ENCODE data around the gene MKRN2.

Gene MKRN2

DNA sequence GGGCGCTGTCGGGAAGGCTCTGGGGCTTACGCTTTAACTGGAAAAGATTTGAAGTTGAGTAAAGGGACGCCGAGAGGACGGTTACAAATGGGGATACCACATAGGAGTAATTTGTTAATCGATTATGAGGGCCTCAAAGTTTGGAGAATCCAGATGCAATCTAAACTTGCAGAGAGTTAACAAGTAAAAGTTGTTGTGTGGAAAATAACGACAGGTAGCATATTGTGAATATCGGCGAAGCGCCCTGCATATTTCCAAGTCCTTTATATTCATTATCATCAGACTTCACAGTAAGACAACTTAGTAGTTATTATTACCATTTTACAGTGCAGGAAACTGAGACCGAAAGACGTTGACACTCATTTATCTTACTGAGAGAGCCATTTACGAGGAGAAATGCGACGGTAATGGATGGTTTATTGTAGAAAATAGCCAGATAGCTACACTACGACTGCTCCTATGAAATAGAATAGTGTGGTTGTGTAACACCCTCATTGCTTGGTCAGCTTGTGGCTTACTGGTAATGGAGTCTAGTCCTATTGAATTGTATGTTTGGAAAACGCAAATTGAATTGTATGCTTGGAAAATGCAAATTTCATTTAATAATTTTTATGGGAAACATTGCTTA lies 700 bp downstream of the MKRN2 start:
- no peak for DNase-seq

DNA sequence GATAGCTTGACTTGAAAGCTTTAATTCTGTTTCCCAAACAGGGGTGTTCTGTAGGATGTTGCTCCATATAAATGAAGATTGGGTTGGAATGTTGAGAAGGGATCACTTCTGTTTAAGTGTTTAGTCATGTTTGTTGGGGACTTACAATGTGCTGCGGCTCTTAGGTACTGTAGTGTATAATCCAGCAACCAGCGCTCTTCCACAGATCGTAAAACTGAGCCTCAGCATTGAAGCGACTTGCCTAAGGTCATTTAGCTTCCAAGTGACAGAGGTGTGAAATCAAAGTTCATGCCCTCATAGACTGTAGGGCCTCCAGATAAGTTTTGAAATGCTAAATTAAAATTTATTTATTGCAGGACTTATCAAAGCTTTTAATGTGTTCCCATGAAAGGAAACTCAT lies 1.8 kb downstream of the MKRN2 start:
- DNase-seq = no peak

DNA sequence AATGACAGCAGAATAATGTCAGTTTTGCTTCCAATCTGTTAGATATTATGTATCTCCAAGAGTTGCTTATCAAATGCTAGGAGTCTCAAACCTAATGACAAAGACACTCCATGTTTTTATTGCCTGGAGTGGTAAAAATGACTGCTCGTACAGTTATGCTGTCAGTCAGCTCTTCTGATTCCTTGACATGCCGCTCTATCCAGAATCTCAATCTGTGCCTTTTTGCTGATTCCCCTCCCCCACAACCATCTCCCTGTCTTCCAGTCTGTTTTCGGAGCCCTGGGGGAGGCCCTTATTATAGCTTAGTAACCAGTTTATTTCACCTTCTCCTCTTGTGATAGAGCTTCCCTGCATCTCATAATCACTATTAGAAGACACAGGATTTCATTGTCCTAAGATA lies 2.6 kb downstream of the MKRN2 start:
- DNase-seq = no peak

DNA sequence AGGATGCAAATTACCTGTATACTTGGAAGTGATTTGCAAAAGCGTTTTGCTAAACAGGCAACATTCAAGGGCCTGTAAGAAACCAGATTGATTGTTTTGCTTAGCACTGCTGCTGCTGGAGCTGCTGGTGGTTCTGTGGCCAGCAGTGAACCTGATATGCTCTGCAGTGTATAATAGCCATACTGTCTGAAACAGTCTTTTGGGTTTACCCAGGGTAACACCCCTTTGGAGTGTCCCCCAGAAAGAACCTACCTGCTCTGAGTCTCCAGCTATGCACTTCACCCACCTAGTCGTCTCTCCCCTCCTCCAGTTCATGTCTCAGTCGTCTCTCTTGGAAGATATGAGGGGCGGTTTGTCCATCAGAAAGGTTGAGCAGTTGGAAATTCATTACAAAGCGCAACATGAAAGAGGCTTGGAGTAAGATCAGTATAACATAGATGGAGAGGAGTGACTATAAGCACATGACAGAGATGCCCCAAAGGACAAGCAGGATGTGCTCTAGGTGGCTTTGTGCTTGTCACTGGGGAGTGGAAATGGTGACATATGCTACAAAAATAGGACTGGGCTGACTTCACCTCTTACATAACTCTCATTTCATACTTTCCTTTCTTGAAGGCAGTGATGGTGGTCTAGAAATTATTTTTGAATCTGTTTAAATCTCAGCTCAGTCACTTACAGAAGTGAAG lies 3.8 kb downstream of the MKRN2 start:
- no peak for DNase-seq

DNA sequence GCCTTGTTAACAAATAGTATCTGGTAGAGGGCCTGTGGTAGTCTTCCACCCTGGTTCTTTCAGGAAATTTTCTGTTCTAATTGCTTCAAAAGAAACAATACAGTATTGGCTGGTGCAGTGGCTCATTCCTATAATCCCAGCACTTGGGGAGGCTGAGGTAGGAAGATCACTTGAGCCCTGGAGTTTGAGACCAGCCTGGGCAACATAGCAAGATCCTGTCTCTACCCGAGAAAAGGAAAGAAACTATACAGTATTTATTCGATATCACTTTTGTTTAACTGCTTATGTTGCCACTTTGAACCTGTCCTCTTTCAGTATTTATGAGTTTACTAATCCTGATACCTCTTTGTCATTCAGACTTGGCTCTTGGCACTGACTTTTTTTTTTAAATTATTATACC lies 4.5 kb downstream of the MKRN2 start:
- DNase-seq = no peak

DNA sequence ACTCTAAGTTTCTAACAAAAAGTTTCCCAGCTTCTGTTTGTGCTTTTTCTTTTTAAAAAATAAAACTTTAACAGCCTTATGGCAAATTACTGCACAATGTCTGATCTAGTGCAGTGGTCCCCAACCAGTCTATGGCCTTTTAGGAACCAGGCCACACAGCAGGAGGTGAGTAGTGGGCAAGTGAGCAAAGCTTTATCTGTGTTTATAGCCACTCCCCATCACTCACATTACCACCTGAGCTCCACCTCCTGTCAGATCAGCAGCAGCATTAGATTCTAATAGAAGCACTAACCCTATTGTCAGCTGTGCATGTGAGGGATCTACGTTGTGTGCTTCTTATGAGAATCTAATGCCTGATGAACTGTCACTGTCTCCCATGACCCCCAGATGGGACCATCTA lies 5.6 kb downstream of the MKRN2 start:
- no peak for DNase-seq

DNA sequence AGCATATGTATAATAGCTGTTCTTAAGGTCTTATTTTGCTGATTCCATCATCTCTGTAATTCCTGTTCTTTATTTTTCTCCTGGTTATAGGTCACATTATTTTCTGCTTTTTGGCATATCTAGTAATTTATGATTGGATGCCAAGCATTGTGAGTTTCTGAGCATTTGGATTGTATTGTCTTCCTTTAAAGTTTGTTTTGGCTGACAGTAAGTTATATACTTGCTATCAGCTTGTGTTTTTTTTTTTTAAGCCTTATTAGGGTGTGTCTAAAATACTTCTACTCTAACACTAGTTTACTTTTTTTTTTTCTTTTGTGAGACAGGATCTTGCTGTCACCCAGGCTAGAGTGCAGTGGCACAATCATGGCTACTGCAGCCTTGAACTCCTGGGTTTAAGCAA lies 10.1 kb downstream of the MKRN2 start:
- no peak for DNase-seq

DNA sequence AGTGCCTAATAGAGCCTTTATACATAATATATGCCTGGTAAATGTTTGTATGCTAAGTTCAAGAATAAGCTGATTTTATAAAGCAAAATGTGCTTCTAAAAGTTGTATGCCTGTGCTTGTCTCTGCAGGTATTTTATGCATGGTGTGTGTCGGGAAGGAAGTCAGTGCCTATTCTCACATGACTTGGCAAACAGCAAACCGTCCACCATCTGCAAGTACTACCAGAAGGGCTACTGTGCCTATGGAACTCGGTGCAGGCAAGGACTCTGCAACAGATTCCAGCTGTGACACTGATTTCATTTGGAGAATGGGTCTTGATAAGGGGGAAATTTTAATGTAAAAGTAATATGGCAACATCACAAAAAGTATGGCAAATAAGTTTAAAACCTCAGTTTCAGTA lies 11.9 kb downstream of the MKRN2 start:
- no peak for DNase-seq

DNA sequence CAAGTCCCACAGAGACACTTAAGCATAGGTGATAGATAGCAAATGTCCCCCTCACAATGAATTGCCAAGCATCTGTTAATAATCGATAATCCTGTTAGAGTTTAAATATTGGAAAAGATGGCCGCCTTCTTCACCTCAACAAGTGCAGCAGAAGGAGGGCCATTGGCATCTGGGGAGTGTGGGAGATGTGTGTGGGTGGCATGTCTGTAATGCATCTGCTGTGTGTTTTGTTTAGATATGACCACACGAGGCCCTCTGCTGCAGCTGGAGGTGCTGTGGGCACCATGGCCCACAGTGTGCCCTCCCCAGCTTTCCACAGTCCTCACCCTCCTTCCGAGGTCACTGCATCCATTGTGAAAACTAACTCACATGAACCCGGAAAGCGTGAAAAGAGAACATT lies 12.9 kb downstream of the MKRN2 start:
- DNase-seq = no peak

DNA sequence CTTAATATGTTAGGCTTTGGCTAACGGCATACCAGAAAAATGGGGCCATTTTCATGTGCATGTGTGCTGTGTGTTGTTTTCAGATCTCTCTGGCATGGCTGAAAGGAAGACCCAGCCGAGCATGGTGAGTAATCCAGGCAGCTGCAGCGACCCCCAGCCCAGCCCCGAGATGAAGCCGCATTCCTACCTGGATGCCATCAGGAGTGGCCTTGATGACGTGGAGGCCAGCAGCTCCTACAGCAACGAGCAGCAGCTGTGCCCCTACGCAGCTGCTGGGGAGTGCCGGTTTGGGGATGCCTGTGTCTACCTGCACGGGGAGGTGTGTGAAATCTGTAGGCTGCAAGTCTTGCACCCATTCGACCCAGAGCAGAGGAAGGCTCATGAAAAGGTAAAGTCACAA lies 15.1 kb downstream of the MKRN2 start:
- DNase-seq = no peak

DNA sequence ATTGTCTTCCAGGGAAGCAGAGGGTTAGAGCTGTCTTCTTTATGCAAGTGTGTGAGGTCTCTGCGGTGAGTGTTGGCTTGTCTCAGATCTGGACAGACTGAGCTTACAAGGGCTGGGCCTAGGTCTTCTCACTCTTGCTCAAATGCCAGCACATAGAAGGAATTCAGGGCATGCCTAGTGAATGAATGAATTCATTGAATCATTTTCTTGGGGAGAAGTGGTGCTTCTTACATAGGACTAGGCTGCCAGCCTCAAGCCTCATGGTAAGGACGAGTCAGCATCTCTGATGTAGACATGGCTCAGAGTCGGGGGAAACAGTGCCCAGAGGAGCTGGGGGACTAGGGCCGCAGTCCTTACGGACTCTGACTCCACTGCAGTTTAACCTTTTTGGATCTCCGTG lies 17.2 kb downstream of the MKRN2 start:
- no peak for DNase-seq

DNA sequence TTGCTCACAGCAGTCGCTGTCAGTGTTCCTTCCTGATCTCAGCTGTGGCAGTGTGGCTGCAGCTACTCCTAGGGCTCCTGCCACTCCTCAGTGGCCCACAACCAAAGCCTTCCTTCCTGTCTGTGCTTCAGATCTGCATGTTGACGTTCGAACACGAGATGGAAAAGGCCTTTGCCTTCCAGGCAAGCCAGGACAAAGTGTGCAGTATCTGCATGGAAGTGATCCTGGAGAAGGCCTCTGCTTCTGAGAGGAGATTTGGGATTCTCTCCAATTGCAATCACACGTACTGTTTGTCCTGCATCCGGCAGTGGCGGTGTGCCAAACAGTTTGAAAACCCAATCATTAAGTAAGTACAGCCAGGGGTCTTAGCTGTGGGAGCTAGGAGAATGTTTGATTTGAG lies 17.8 kb downstream of the MKRN2 start:
- DNase-seq = no peak

DNA sequence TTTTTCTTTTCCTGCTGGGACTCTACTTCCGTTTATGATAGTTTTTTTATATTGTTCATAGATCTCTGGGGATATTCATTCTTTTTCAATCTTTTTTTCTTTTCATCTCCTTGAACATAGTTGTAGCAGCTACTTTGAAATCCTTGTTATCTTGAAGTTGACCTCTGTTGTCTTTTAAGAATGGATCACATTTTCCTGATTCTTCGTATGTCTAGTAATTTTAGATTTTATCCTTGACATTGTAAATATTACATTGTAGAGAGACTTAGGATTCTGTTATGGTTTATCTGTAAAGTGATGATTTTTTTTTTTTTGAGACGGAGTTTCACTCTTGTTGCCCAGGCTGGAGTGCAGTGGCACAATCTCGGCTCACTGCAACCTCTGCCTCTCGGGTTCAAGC lies 20.5 kb downstream of the MKRN2 start:
- no peak for DNase-seq

DNA sequence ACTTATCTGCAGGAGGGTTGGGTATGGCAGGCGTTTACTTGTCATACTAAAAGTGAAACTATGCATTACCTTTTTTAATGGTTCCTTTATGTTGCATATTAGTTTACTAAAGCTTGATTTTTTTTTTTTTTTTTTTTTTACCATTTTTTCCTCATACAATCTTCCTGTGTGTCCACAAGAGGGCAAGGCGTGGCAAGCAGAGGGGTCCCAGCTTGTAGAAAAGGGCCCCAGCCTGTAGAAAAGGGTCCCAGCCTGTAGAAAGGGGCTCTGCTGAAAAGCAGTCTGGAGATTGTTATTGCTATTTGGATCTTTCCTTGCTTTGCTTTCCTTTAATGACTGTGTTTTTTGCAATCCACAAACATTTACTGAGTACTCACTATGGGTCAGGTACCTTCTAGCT lies 21.9 kb downstream of the MKRN2 start:
- no peak for DNase-seq

DNA sequence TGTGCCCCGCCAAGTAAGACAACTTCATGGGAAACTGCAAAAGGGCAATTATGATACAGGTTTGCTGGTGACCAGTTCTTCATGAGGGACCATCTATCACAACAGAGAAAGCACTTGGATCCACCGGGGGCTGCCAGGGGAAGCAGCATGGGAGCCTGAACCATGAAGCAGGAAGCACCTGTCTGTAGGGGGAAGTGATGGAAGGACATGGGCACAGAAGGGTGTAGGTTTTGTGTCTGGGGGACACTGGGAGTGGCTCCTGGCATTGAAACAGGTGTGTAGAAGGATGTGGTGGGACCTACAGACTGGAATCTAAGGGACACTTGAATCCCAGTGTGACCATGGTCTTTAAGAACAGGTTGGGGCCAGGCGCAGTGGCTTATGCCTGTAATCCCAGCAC lies 22.6 kb downstream of the MKRN2 start:
- DNase-seq = no peak

DNA sequence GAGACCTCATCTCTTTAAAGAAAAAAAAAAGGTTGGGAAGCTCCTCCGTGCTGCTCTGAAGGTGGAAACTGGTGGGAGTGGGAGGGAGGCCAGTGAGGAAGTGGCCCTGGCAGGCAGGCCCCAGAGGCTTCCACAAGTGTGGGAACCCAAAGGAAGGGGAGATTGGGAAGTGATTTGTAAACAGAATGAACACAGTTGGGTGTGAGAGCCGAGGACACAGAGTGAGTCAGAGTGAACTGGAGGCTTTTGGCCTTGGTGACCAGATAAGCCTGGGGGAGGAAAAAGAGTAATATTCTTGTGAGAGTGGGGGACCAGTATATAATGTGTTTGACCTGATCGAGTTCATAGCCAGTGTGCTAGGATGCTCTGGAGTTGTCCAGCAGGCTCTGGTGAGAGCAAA lies 23.0 kb downstream of the MKRN2 start:
- DNase-seq = no peak

DNA sequence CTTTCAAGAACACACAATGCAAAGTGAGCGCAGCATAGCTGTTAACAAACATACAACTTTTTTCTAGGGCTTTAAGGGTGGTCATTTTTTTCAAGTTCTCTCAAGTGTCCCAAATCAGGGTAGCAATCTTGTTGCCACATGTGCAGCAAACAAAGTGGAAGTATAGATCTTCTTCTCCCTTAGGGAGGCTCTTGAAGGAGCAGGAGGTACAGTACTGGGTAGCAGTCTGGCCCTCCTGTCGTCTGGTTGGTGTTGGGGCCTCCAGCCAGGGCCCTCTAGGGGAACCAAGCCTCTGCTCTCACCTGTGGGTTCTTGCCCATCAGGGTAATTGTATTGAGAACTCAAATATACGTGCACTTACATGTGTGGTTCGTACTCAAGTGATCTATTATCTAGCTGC lies 25.8 kb downstream of the MKRN2 start:
- DNase-seq = no peak

DNA sequence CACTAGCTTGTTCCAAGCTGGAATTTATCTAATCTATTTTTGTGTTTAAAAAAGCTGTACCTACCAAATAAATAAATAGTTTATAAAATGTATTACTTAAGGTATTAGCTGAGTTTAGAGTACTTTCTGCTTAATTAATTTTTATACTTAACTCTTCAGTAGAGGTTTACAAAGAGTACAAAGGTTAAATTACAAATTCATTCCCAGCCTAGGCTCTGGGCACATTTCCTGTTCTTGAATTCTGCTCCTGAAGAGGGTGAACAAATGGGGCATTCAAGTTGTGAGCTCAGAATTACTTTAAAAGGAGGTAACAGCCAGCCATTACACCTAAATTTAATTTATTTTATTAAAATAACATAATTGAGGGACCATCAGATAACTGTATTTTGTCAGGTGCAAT lies 26.4 kb downstream of the MKRN2 start:
- no peak for DNase-seq

DNA sequence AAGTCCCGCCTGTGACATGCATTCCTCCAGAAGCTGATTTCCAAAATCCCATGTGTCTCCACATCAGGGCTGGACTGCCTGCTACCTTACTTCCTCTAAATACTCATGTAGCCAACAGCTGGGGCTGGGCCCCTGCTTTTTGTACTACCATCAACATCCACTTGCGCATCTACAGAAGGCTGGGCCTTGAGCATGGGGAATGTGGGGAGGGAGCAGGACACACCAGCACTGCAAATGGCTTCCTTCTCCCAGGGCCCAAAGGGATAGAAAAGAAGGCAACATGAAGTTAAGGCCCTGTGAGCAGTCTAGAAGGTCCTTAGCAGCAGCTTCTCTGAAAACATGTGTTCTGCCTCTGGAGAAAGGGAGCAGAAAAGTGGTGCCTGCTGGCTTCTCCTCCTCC lies 27.2 kb downstream of the MKRN2 start:
- no peak for DNase-seq

DNA sequence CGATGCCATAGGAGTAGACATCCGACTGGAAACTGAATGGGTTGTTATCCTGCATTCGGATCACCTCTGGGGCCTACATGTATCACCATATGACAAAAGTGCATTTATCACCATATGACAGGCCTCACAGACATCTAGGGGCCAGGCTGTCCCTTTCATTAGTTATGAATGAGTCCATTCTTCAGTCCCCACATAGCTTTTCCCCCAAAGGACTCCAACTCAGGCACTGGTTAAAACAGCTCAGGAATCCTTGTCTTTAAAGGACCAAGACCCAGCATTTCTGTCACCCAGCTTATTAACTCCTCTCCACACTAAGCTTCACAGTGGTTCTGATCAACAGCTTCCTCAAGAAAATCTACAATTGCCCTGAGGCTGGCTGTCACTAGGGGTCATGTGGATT lies 28.3 kb downstream of the MKRN2 start:
- DNase-seq = no peak

DNA sequence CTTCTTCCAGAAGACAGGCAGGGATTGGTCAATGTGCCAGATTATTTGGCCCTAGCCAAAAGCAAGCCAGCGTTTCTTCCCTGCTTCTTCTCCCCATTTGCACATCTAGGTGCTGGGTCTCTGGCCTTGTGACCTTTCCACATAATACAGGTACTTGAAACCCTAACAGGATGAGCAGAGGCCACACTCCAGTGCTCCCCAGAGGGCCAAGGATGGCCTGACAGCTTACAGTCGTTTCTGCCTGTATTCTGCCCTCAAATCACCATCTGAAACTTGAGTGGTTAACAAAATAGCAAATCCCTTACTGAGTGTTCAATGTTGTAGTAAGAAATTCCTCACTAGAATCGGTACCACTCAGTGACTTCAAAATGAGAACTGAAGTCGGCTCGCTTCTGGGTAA lies 29.1 kb downstream of the MKRN2 start:
- no peak for DNase-seq

DNA sequence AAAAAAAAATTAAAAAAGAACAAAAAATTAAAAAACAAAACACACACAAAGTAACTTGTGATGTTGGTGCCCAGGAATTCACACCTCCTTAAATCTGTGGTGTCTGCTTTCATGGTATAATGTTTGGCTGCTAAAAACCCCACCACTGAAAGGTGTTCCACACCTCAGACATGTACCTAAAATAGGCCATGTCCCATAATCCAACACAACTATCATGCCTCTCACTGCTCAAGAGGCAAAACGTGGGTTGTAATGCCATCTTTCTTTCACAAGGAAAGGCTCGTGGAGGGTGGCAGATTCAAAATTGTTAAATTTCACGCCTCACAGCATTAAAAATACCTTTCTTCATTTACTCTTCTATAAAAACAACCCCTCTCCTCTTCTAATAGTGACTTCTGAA lies 29.5 kb downstream of the MKRN2 start:
- no peak for DNase-seq

DNA sequence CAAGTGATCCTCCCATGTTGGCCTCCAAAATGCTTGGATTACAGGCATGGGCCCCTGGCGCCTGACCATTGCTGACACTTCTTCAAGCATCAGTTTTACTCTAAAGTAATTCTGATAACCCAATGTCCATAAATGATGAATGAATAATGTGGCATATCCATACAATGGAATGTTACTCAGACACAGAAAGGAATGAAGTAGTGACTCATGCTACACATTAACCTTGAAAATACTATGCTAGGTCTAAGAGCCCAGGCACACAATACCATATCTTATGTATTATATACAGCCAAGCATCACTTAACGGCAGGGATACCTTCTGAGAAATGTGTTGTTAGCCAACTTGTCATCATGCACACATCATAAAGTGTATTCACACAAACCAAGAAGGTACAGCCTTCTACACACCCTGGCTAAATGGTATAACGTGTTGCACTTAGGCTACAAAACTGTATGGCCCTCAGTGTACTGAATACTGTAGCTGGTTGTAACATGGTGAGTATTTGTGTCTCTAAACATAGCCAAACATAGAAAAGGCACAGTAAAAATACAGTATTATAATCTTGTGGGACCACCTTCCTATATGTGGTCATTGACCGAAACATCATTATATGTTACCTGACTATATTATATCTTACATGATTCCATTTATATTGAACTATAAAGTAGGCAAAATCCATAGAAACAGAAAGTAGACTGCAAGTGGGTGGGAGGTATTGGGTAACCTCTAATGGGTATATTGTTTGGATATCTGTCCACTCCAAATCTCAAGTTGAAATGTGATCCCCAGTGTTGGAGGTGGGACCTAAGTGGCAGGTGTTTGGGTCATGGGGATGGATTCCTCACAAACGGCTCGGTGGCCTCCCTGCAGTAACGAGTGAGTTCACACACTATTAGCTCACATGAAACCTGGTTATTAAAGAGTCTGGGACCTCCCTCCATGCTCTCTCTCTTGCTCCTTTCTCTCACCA lies 31.4 kb downstream of the MKRN2 start:
- no peak for DNase-seq

DNA sequence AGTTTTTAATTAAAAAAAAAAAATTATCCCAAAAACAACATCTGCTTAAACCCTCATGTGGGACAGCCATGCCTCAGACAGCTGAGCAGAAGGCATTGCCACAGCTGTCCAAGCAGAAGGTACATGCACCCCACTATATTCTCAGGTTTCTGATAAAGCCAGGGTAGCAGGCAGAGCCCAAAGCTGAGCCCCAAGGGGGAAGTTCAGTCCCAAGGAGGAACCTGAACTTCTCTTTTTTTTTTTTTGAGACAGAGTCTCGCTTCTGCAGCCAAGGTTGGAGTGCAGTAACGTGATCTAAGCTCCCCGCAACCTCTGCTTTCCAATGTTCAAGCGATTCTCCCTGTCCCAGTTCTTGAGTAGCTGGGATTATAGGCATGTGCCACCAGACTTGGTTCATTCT lies 33.2 kb downstream of the MKRN2 start:
- DNase-seq = no peak
